COLO668 (cell line): ENCODE measurements around the gene TIGD4.
A peak's percentile ranks its signal among the peaks of the same experiment; 100 is the strongest.
"Not testable (repeated sequence)": the region's sequence is repeated elsewhere in the genome, so short reads cannot be mapped to it uniquely, and the experiment has no call there.

ENCODE experiments used
- DNase-seq: peaks from one replicate; lab custom pipeline; 2025; ENCODE audit not compliant: unreplicated experiment; lab: John Stamatoyannopoulos, UW

Gene TIGD4

GRCh38 chr4:152784490-152785350 lies 5.2 kb upstream of the TIGD4 start:
- DNase-seq: no peak

- DNase-seq: no peak
Measured at GRCh38 chr4:152780267-152780778, 793 bp upstream of the TIGD4 start.

GRCh38 chr4:152778656-152779512 lies 646 bp downstream of the TIGD4 start:
- peak; percentile 49 for DNase-seq

- no peak for DNase-seq
Measured at GRCh38 chr4:152777488-152777887, 2.0 kb downstream of the TIGD4 start.

GRCh38 chr4:152776352-152776751 lies 3.2 kb downstream of the TIGD4 start:
- DNase-seq: no peak

- DNase-seq: no peak
Measured at GRCh38 chr4:152773953-152774352, 5.6 kb downstream of the TIGD4 start.

GRCh38 chr4:152773339-152773738 lies 6.2 kb downstream of the TIGD4 start:
- no peak for DNase-seq

GRCh38 chr4:152771741-152772533 lies 7.6 kb downstream of the TIGD4 start:
- DNase-seq: no peak

- DNase-seq: not testable (repeated sequence)
Measured at GRCh38 chr4:152765069-152765737, 14.3 kb downstream of the TIGD4 start.

- DNase-seq: no peak
Measured at GRCh38 chr4:152763796-152764195, 15.7 kb downstream of the TIGD4 start.

GRCh38 chr4:152748619-152749018 lies 30.9 kb downstream of the TIGD4 start:
- DNase-seq: no peak

GRCh38 chr4:152747444-152747843 lies 32.1 kb downstream of the TIGD4 start:
- DNase-seq: no peak

GRCh38 chr4:152738827-152739226 lies 40.7 kb downstream of the TIGD4 start:
- no peak for DNase-seq

- DNase-seq: no peak
Measured at GRCh38 chr4:152735906-152736305, 43.6 kb downstream of the TIGD4 start.

- no peak for DNase-seq
Measured at GRCh38 chr4:152735396-152735859, 44.1 kb downstream of the TIGD4 start.

- no peak for DNase-seq
Measured at GRCh38 chr4:152734699-152735050, 44.9 kb downstream of the TIGD4 start.

- no peak for DNase-seq
Measured at GRCh38 chr4:152734015-152734698, 45.4 kb downstream of the TIGD4 start.

- no peak for DNase-seq
Measured at GRCh38 chr4:152731997-152732396, 47.5 kb downstream of the TIGD4 start.

GRCh38 chr4:152729466-152729865 lies 50.1 kb downstream of the TIGD4 start:
- no peak for DNase-seq

GRCh38 chr4:152728343-152728742 lies 51.2 kb downstream of the TIGD4 start:
- DNase-seq: no peak
